SK-N-SH (cell line): Measurements from ENCODE around the gene CNTNAP2.

Source experiments
- ELF1 ChIP-seq: IDR thresholded peaks from 2 replicates; pipeline ENCODE4 v1.4.0; 2012
- JUND ChIP-seq: IDR thresholded peaks from 2 replicates; pipeline ENCODE4 v1.4.0; 2012
- RXRA ChIP-seq: IDR thresholded peaks from 2 replicates; pipeline ENCODE4 v1.4.0; 2012; ENCODE audit warnings: low read depth, mild to moderate bottlenecking, borderline replicate concordance
- TEAD4 ChIP-seq: IDR thresholded peaks from 2 replicates; pipeline ENCODE4 v1.4.0; 2012; ENCODE audit warnings: mild to moderate bottlenecking, borderline replicate concordance; ENCODE audit not compliant: insufficient read depth
- TF ChIP-seq, protein P1 (sequence below): fragments of 200-600 bp; sonication (generic); IDR thresholded peaks from 2 replicates; pipeline ENCODE4 v1.6.1; 2017; ENCODE audit warnings: antibody characterized with exemption, mild to moderate bottlenecking, moderate library complexity

DNA sequence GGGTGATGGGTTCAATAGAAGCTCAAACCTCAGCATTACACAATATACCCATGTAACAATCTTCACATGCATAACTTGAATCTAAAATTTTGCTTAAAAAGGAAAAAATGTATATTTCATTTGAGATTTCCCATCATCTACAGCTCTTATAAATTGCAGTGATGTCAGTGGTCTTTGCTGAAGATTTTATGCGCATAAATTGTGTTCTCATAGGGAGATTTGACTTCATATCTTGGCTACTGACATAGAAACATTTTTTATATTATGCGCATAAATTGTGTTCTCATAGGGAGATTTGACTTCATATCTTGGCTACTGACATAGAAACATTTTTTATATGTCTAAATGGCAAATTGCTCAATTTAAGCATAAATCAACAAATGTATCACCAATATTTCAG, 1348.6 kb downstream of the CNTNAP2 start:
- TF ChIP-seq, protein P1, sequence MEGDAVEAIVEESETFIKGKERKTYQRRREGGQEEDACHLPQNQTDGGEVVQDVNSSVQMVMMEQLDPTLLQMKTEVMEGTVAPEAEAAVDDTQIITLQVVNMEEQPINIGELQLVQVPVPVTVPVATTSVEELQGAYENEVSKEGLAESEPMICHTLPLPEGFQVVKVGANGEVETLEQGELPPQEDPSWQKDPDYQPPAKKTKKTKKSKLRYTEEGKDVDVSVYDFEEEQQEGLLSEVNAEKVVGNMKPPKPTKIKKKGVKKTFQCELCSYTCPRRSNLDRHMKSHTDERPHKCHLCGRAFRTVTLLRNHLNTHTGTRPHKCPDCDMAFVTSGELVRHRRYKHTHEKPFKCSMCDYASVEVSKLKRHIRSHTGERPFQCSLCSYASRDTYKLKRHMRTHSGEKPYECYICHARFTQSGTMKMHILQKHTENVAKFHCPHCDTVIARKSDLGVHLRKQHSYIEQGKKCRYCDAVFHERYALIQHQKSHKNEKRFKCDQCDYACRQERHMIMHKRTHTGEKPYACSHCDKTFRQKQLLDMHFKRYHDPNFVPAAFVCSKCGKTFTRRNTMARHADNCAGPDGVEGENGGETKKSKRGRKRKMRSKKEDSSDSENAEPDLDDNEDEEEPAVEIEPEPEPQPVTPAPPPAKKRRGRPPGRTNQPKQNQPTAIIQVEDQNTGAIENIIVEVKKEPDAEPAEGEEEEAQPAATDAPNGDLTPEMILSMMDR, result no peak
- TF ChIP-seq RXRA, result no peak
- TF ChIP-seq JUND, result no peak
- no peak for TF ChIP-seq TEAD4
- no peak for TF ChIP-seq ELF1
